Omental fat pad (tissue), 4 donors: ENCODE measurements around the gene NT5C2. TPM values are rescaled to one million over a fixed set of nuclear protein-coding genes. Genes with fewer than 3 reads are reported as not detected.

Source experiments
- ATAC-seq: fragments of 150-250 bp; one replicate; pipeline ENCODE4 v1.9.1; 2016; ENCODE audit warnings: mild to moderate bottlenecking, moderate library complexity; ENCODE audit not compliant: low FRiP score
- DNase-seq: peaks from one replicate; pipeline ENCODE4 v3.0.0-alpha.2; 2019; ENCODE audit warnings: low spot score
- total RNA-seq, 4 donors: library from RNA; depleted of rRNA; stranded (reverse); fragments of >200 nt; gene quantifications; one replicate each; pipeline ENCODE4 v1.1.0, GENCODE V29; 2016
- TF ChIP-seq, protein P1 (sequence below), 3 donors: fragments of 450-650 bp; IDR thresholded peaks; one replicate each; pipeline ENCODE4 v1.5.1; 2016 to 2017; ENCODE audit warnings: antibody characterized with exemption in 3 of 3, mild to moderate bottlenecking in 3 of 3, moderate library complexity in 2 of 3

NT5C2 gene
- total RNA-seq, 4 donors from 2014 or later, result 46.9 to 94.6 (median 62.8) TPM

DNA sequence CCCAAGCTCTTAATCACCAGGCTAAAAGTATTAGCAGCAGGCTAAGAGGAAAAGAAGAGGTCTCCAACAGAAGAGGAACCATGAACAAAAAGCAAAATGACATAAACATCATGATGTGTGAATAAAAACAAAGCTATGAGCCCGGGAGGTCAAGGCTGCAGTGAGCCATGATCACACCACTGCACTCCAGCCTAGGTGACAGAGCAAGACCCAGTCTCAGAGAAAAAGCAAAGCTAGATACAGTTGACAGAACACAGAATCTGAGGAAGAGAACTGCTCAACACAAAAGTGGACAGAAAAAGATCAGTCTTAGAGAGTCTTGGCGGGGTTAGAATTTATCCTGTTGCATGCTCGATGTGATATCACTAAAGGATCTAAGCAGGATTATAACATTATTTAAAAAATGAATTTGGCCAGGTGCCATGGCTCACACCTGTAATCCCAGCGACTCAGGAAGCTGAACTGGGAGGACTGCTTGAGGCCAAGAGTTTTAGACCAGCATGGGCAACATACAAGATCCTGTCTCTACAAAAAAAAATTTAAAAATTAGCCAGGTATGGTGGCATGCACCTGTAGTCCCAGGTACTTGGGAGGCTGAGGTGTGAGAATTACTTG lies 37.5 kb downstream of the NT5C2 start:
- no peak for DNase-seq
- no peak for ATAC-seq
- TF ChIP-seq, protein P1, sequence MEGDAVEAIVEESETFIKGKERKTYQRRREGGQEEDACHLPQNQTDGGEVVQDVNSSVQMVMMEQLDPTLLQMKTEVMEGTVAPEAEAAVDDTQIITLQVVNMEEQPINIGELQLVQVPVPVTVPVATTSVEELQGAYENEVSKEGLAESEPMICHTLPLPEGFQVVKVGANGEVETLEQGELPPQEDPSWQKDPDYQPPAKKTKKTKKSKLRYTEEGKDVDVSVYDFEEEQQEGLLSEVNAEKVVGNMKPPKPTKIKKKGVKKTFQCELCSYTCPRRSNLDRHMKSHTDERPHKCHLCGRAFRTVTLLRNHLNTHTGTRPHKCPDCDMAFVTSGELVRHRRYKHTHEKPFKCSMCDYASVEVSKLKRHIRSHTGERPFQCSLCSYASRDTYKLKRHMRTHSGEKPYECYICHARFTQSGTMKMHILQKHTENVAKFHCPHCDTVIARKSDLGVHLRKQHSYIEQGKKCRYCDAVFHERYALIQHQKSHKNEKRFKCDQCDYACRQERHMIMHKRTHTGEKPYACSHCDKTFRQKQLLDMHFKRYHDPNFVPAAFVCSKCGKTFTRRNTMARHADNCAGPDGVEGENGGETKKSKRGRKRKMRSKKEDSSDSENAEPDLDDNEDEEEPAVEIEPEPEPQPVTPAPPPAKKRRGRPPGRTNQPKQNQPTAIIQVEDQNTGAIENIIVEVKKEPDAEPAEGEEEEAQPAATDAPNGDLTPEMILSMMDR (IDR thresholded peaks at IDR 0.05), result no peak

DNA sequence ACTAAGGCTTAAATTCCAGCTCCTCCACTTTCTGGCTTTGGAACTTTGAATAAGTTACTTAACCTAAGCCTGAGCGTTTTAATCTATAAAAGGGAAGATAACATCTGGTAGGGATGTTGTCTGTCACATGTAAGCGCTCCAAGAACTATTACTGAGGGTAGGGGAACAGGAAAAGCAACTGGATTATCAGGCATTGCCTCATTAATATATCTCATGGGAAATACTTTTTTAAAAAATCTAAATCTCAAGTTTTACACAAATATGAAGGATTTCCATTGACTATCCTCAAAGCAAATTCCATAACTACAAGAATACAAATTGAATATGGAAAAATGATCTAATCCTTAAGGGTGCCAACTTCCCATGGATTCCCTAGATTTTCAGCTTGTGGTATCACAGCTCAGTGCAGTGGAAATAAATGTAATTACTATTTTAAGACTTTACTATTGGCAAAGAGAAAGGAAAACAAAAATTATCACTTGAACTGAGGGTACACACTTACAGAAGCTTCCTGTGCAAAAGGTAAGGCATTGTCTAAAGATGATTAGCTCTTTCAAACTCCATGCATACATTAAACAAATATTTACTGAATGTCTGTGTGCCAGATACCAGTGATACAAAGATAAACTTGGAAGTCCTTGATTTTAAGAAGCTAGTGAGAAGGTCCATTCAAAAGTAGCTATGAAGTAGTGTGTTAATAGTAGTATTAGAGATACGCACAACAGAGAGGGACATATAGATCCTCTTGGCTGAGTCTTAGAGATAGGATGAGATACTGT lies 38.4 kb downstream of the NT5C2 start:
- ATAC-seq (no peak), DNase-seq (no peak)
- TF ChIP-seq, protein P1 (IDR thresholded peaks at IDR 0.05), result no peak

GRCh38 chr10:103153302-103154197 lies 39.5 kb downstream of the NT5C2 start:
- ATAC-seq, result no peak
- DNase-seq, result no peak
- TF ChIP-seq, protein P1 (IDR thresholded peaks at IDR 0.05), result no peak

- TF ChIP-seq, protein P1 (IDR thresholded peaks at IDR 0.05), result no peak
- ATAC-seq (no peak), DNase-seq (no peak)
Observed at GRCh38 chr10:103149991-103150622, 43.0 kb downstream of the NT5C2 start.

- TF ChIP-seq, protein P1 (IDR thresholded peaks at IDR 0.05), result no peak
- no peak for DNase-seq
- ATAC-seq, result no peak
Observed at GRCh38 chr10:103147645-103148044, 45.4 kb downstream of the NT5C2 start.

DNA sequence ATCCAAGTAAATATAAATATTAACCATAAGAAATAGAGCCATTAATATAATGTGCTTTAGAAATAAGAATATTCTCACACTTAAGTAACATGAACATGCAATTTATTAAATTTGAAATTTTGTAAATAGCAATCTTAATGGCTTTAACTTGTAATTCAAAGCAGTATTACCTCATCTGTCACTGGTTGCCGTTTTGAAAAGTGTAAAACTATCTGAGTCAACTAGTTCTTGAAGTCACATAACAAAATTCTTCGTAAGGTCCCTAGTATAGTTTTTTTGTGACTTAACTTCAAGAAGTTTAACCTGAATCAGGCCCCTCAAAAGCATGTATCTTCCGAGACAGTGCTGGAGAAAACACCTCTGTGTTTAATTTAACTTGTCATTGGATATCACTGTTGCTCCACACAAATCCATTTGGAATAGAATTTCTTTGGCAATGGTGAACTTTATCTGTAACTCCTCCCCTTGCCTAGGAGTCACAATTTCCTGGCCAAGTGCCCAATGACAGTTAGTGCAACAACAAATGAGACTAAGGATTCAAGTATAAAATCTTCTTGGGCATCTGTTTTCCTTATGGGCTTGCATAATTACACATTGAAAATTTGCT lies 47.1 kb downstream of the NT5C2 start:
- TF ChIP-seq, protein P1 (IDR thresholded peaks at IDR 0.05), result no peak
- ATAC-seq (peak; percentile 75), DNase-seq (peak; percentile 60)
